ENCODE data around the gene MAP3K5.
"Not testable (repeated sequence)": the region's sequence is repeated elsewhere in the genome, so short reads cannot be mapped to it uniquely, and the experiment has no call there.

Gene MAP3K5

GRCh38 chr6:136598048-136598447 lies 194.2 kb downstream of the MAP3K5 start:
- no peak for DNase-seq

GRCh38 chr6:136594671-136595070 lies 197.6 kb downstream of the MAP3K5 start:
- DNase-seq = no peak

GRCh38 chr6:136593748-136594490 lies 198.4 kb downstream of the MAP3K5 start:
- no peak for DNase-seq

- DNase-seq = no peak
These were observed 199.2 kb downstream of the MAP3K5 start for GRCh38 chr6:136592930-136593673.

GRCh38 chr6:136591617-136592016 lies 200.7 kb downstream of the MAP3K5 start:
- no peak for DNase-seq

GRCh38 chr6:136590846-136591245 lies 201.4 kb downstream of the MAP3K5 start:
- DNase-seq = not testable (repeated sequence)

GRCh38 chr6:136587527-136587926 lies 204.8 kb downstream of the MAP3K5 start:
- DNase-seq = no peak

GRCh38 chr6:136586295-136586694 lies 206.0 kb downstream of the MAP3K5 start:
- DNase-seq = no peak

- not testable (repeated sequence) for DNase-seq
These were observed 206.8 kb downstream of the MAP3K5 start for GRCh38 chr6:136585523-136585922.

- DNase-seq = not testable (repeated sequence)
These were observed 208.0 kb downstream of the MAP3K5 start for GRCh38 chr6:136584290-136584689.

GRCh38 chr6:136582711-136583471 lies 209.4 kb downstream of the MAP3K5 start:
- DNase-seq = no peak

- DNase-seq = no peak
These were observed 212.5 kb downstream of the MAP3K5 start for GRCh38 chr6:136579800-136580199.

- no peak for DNase-seq
These were observed 215.5 kb downstream of the MAP3K5 start for GRCh38 chr6:136576821-136577220.

- no peak for DNase-seq
These were observed 220.8 kb downstream of the MAP3K5 start for GRCh38 chr6:136571496-136571895.

- DNase-seq = no peak
These were observed 221.2 kb downstream of the MAP3K5 start for GRCh38 chr6:136571065-136571464.

GRCh38 chr6:136568129-136568528 lies 224.1 kb downstream of the MAP3K5 start:
- no peak for DNase-seq

- no peak for DNase-seq
These were observed 224.6 kb downstream of the MAP3K5 start for GRCh38 chr6:136567688-136568087.

- no peak for DNase-seq
These were observed 225.4 kb downstream of the MAP3K5 start for GRCh38 chr6:136566851-136567250.

- no peak for DNase-seq
These were observed 226.2 kb downstream of the MAP3K5 start for GRCh38 chr6:136566007-136566487.

- DNase-seq = no peak
These were observed 228.1 kb downstream of the MAP3K5 start for GRCh38 chr6:136564180-136564579.

GRCh38 chr6:136563386-136564152 lies 228.7 kb downstream of the MAP3K5 start:
- no peak for DNase-seq

GRCh38 chr6:136562211-136562610 lies 230.1 kb downstream of the MAP3K5 start:
- no peak for DNase-seq
